HepG2 (cell line): Measurements from ENCODE around the gene AFDN. TPM values are rescaled to one million over a fixed set of nuclear protein-coding genes. Genes with fewer than 3 reads are reported as not detected.

ENCODE experiments used
- ARID5B ChIP-seq: IDR thresholded peaks from 2 replicates; pipeline ENCODE4 v1.4.0; 2020; ENCODE audit warnings: mild to moderate bottlenecking, missing genetic modification reagents
- KDM2A ChIP-seq: sonication (generic); formaldehyde crosslinking; IDR thresholded peaks from 2 replicates; pipeline ENCODE4 v1.4.0; 2020; ENCODE audit warnings: low read depth, missing genetic modification reagents, borderline replicate concordance
- SOX13 ChIP-seq, 3 experiments: fragments of 450-650 bp in 1 of 3; sonication (generic) in 1 of 3; formaldehyde crosslinking in 1 of 3; IDR thresholded peaks in 2 of 3; conservative IDR thresholded peaks in 1 of 3; 2 replicates each; pipeline versions ENCODE4 v1.5.0 to v1.6.1; 2016 to 2020; ENCODE audit warnings: antibody characterized with exemption in 1 of 3, mild to moderate bottlenecking in 1 of 3, missing compliant biosample characterization in 1 of 3, missing genetic modification reagents in 1 of 3, moderate library complexity in 1 of 3
- ZBTB39 ChIP-seq: sonication (generic); formaldehyde crosslinking; IDR thresholded peaks from 2 replicates; pipeline ENCODE4 v1.5.0; 2020; ENCODE audit warnings: missing genetic modification reagents
- ZMYM4 ChIP-seq: sonication (generic); formaldehyde crosslinking; IDR thresholded peaks from 2 replicates; pipeline ENCODE4 v1.8.1; 2023; ENCODE audit warnings: mild to moderate bottlenecking, missing genetic modification reagents
- ZNF556 ChIP-seq: sonication (generic); formaldehyde crosslinking; IDR thresholded peaks from 2 replicates; pipeline ENCODE4 v1.4.0; 2020; ENCODE audit warnings: mild to moderate bottlenecking, missing genetic modification reagents, borderline replicate concordance
- polyA plus RNA-seq, 8 experiments: library from polyadenylated mRNA; depleted of rRNA in 3 of 8; stranded (reverse) in 7 of 8; unstranded in 1 of 8; fragments of >200 nt; fragmentation: Illumina TruSeq in 4 of 8; extraction: Trizol in 4 of 8; gene quantifications; 2 replicates each; pipeline versions ENCODE4 v1.2.1 to v1.2.3, GENCODE V29; 2011 to 2016; ENCODE audit warnings: low read depth in 4 of 8, missing spikeins in 1 of 8, mixed read lengths in 1 of 8; ENCODE audit not compliant: insufficient read depth in 1 of 8
- total RNA-seq, 5 experiments: library from RNA; depleted of rRNA; stranded (reverse); fragments of >200 nt; fragmentation: Illumina TruSeq; extraction: Trizol; gene quantifications; 2 replicates each; pipeline ENCODE4 v1.2.3, GENCODE V29; 2016; ENCODE audit warnings: low read depth in 1 of 5

AFDN gene
- total and polyA plus RNA-seq, 2 of the 13 experiments (the other 11 are each of a cell fraction or from before 2014, with no cell fraction given): 136 to 151 TPM

GRCh38 chr6:168015482-168016175 is 188.9 kb downstream of the AFDN start (continued):
- TF ChIP-seq SOX13 (IDR thresholded peaks at IDR 0.05) (no peak), SOX13 (CRISPR knock-in tag; conservative IDR thresholded peaks at IDR 0.05 in 1 of 2, IDR thresholded peaks at IDR 0.05 in 1 of 2) (0 out of 4 replicates have a peak, but pooled peaks of 1 of the 2 experiments have one; percentile 7), ARID5B (CRISPR knock-in tag) (peak; percentile 42; the same call in 1 of the 2 replicates), KDM2A (CRISPR knock-in tag) (no peak), ZBTB39 (CRISPR knock-in tag) (0 out of 2 replicates have a peak, but pooled peaks have one; percentile 69), ZMYM4 (0 out of 2 replicates have a peak, but pooled peaks have one; percentile 28), ZNF556 (CRISPR knock-in tag) (0 out of 2 replicates have a peak, but pooled peaks have one; percentile 25)
